ENCODE results near the gene FLNA. TPM values are rescaled to one million over a fixed set of nuclear protein-coding genes. Genes with fewer than 3 reads are reported as not detected.

The FLNA gene
- total and polyA plus RNA-seq, 10 of the 15 experiments (the other 5 are each of a cell fraction or from before 2014, with no cell fraction given) = 5.1 to 643 (median 171) TPM

- TF ChIP-seq ASH2L (IDR thresholded peaks at IDR 0.05; ENCODE audit: borderline replicate concordance, low read depth) (no peak), ZBTB33 (IDR thresholded peaks at IDR 0.05) (no peak), KLF5 (IDR thresholded peaks at IDR 0.05; ENCODE audit: partially characterized antibody) (no peak), MTA2 (IDR thresholded peaks at IDR 0.05; ENCODE audit: low read depth) (no peak), MEF2B (IDR thresholded peaks at IDR 0.05; ENCODE audit: partially characterized antibody, poor library complexity, severe bottlenecking) (no peak), HDGF (IDR thresholded peaks at IDR 0.05) (no peak), EP300 (IDR thresholded peaks at IDR 0.05; ENCODE audit: borderline replicate concordance in 1 of 2, control insufficient read depth in 1 of 2, low read depth in 2 of 2, low read length in 2 of 2) (no peak), PKNOX1 (IDR thresholded peaks at IDR 0.05) (no peak), HDAC2 (IDR thresholded peaks at IDR 0.05) (no peak), SUPT20H (IDR thresholded peaks at IDR 0.05; ENCODE audit: borderline replicate concordance, control insufficient read depth, low read depth, low read length) (no peak), NBN (IDR thresholded peaks at IDR 0.05) (no peak), ATF2 (IDR thresholded peaks at IDR 0.05; ENCODE audit: low read length) (no peak), SPI1 (IDR thresholded peaks at IDR 0.05; ENCODE audit: borderline replicate concordance, insufficient read depth, low read depth, low read length) (no peak), BCLAF1 (IDR thresholded peaks at IDR 0.05) (no peak), ESRRA (IDR thresholded peaks at IDR 0.05; ENCODE audit: low read length) (no peak), ZNF592 (IDR thresholded peaks at IDR 0.05) (no peak)
Measured at GRCh38 chrX:154371017-154371788, 3.2 kb downstream of the FLNA start (continued).

Measured in GM12878 (cell line).